ENCODE measurements around the gene PCDHGC5.

The PCDHGC5 gene

DNA sequence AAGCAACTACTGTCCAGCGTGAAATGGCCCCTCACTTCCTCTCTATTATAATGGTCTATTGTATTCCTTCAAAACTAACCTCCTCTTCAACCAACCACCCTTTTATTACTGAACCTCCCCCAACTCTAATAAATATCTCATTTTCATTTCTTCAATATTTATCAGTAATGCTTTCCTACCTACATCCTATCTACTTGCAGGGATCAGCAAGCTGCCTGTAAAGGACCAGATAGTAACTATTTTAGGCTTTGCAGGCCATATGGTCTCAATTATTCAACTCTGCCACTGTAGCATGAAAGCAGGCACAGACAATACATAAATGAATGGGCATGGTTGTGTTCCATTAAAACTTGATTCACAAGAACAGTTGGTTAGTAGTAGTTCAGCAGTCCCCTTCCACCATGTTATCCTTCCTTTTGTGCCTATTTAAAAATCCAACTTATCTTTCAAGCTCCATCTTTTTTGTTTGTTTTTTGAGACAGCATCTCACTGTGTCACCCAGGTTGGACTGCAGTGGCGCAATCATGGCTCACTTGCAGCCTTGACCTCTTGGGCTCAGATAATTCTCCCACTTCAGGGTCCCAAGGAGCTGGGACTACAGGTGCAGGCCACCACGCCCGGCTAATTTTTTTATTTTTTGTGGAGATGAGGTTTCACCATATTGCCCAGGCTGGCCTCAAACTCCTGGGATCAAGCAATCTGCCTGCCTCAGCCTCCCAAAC, 45.8 kb downstream of the PCDHGC5 start:
- no peak for DNase-seq

All from GDM1 (cell line).